Pancreas (tissue), 10 donors: ENCODE results near the gene TXN2. TPM values are rescaled to one million over a fixed set of nuclear protein-coding genes. Genes with fewer than 3 reads are reported as not detected.

ENCODE experiments used
- ATAC-seq, 4 donors: fragments of 200-7000 bp; cut with Tn5 transposase; one replicate each; pipeline versions ENCODE4 v1.8.0 to v1.9.1; 2020; ENCODE audit warnings: mild to moderate bottlenecking in 4 of 4, moderate library complexity in 4 of 4
- DNase-seq, 6 donors: peaks; one replicate each; pipeline ENCODE4 v3.0.0-alpha.2; 2020
- FAIRE-seq: peaks from 2 replicates; lab custom pipeline; 2012; peaks lifted over from hg19 to GRCh38; lab: Jason Lieb, UNC
- H3K27ac ChIP-seq, 4 donors: fragments of 200-600 bp; sonication (generic); 1 replicate in 3 of 4; 2 replicates in 1 of 4; pipeline versions ENCODE4 v1.5.0 to v1.8.0; 2020
- H3K27me3 ChIP-seq, 4 donors: fragments of 200-600 bp; one replicate each; pipeline ENCODE4 v1.8.0; 2021
- H3K36me3 ChIP-seq, 3 donors: fragments of 200-600 bp; sonication (generic) in 1 of 3; one replicate each; pipeline versions ENCODE4 v1.5.0 to v1.8.0; 2020 to 2021
- H3K4me1 ChIP-seq, 3 donors: fragments of 200-600 bp; one replicate each; pipeline ENCODE4 v1.8.0; 2021
- H3K4me3 ChIP-seq, 4 donors: fragments of 200-600 bp; sonication (generic) in 2 of 4; one replicate each; pipeline versions ENCODE4 v1.5.0 to v1.8.0; 2020 to 2021
- H3K9me3 ChIP-seq, 4 donors: fragments of 200-600 bp; one replicate each; pipeline ENCODE4 v1.8.0; 2021
- WGBS, 2 donors: extraction: QIAGEN DNeasy Blood & Tissue Kit; methylation state at CpG; one replicate each; pipeline ENCODE4 v1.1.7; 2013; 5-methylcytosine and 5-hydroxymethylcytosine counted together
- intact Hi-C, 3 donors: fragments of 100-400 bp; cut with DNase I; formaldehyde crosslinking; loops; one replicate each; pipeline versions ENCODE4 v1.11.1 to v1.14.2; 2022
- polyA plus RNA-seq, 2 donors: library from polyadenylated mRNA; stranded (reverse); fragments of 200-250 nt; gene quantifications; one replicate each; pipeline ENCODE4 v1.2.3, GENCODE V29; 2013
- total RNA-seq, 6 donors: library from RNA; stranded (reverse); fragmentation: NEBNext Ultra II Directional in 4 of 6; extraction: Animal tissue kit (Norgen Biotek cat#: 25700) in 4 of 6; gene quantifications; one replicate each; pipeline versions ENCODE4 v1.2.1 to v1.2.4, GENCODE V29; 2021 to 2023
- TF ChIP-seq, protein P1 (sequence below), 4 donors: fragments of 200-600 bp; sonication (generic) in 3 of 4; IDR thresholded peaks; one replicate each; pipeline versions ENCODE4 v1.5.0 to v1.8.0; 2021; ENCODE audit warnings: antibody characterized with exemption in 4 of 4
- donor health status: healthy with polysubstance abuse.
- donor health status: DM: no; HTN: no; CAD: no; lungs with moderate emphysema.
- donor health status: DM: no; HTN: no; CAD: no.
- donor health status: control.
- donor health status: control.
- donor health status: Bipolar disorder and iron deficiency.
- donor health status: DM: yes; HTN: yes; CAD: no.
- donor health status: DM: no; HTN: no; CAD: no.
- donor health status: DM: no; HTN: no; CAD: no.
- donor health status: DM: yes; HTN: yes; CAD: no.

TXN2 gene
- total and polyA plus RNA-seq, 8 donors: 20.4 to 49.5 (median 32.2) TPM

DNA sequence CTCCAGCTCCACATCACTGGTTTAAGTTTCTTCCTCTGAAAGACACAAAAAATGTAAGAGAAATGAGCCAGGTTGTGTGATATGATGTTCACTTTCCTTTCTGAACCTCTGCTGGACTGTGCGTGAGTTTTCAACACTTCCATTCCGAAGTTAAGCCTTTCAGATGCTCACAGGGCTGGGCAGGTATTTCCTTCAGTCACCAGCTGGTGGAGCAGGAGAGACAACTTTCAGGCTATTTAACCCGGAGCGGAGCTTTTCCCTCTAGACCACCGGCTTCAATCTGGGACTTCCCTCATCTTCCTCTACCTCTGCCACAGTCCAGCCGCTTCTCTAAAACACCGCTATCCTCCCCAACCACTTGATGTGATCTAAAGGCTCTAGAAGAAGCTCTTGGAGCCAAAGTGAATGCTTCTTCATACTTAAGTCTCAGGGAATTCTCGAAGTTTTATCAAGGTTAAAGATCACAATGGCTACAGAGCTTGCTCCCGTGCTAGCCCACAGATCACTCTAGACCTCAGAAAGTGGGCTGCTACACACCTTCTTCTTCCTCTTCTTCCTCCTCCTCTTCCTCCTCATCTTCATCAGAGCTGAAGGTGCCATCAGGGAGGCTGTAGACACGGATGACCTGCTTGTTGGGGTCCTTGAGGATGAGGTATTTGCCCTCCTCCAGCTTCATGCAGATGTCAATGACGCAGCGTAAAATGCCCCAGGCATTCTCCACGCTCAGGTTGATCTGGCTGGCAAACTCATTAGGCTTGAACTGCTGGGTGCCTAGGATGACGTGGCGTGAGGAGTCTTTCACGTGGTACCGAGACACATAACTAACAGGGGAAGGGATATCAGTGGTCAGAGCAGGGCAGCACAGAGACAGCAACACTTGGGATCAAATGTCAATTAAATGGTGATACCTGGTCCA, 29.8 kb upstream of the TXN2 start:
- peaks cover 0 to 7% (median 5%) of the 10 kb centered on the region in 3 donors for H3K4me1 ChIP-seq
- DNase-seq (no peak), FAIRE-seq (no peak), ATAC-seq (peak in 2 of 4 donors; percentile 10 to 39)
- 69 to 73% methylated on average over 17 of the region's 17 CpGs for WGBS, 2 donors
- TF ChIP-seq, protein P1, sequence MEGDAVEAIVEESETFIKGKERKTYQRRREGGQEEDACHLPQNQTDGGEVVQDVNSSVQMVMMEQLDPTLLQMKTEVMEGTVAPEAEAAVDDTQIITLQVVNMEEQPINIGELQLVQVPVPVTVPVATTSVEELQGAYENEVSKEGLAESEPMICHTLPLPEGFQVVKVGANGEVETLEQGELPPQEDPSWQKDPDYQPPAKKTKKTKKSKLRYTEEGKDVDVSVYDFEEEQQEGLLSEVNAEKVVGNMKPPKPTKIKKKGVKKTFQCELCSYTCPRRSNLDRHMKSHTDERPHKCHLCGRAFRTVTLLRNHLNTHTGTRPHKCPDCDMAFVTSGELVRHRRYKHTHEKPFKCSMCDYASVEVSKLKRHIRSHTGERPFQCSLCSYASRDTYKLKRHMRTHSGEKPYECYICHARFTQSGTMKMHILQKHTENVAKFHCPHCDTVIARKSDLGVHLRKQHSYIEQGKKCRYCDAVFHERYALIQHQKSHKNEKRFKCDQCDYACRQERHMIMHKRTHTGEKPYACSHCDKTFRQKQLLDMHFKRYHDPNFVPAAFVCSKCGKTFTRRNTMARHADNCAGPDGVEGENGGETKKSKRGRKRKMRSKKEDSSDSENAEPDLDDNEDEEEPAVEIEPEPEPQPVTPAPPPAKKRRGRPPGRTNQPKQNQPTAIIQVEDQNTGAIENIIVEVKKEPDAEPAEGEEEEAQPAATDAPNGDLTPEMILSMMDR (IDR thresholded peaks at IDR 0.05): peak in 1 of 4 donors; percentile 22
- H3K27ac ChIP-seq: no peak overlapping the region
- peaks cover 8 to 60% (median 52%) of the 10 kb centered on the region in 3 donors for H3K36me3 ChIP-seq
- H3K4me3 ChIP-seq: no peak overlapping the region
- no peaks in the 10 kb centered on the region for H3K9me3 ChIP-seq
- intact Hi-C loops: no loop called here
- no peaks in the 10 kb centered on the region for H3K27me3 ChIP-seq

DNA sequence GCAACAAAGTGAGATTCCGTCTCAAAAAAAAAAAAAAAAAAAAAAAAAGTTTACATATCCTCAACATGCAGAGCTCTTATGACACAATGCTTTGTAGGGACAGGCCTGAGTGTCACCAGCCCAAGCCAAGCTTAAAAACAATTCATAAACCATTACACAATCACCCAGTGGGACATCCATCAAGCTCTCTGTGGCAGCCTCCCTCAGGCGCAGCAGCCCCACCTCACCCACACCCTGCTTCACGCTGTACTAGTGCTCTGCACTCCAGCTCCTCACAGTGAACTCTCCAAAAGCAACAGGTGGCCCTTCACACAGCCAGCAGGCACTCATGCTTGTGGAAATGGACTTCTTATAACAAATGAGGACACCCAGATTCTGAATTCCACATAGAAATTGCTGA, 28.9 kb upstream of the TXN2 start:
- no peak for DNase-seq

DNA sequence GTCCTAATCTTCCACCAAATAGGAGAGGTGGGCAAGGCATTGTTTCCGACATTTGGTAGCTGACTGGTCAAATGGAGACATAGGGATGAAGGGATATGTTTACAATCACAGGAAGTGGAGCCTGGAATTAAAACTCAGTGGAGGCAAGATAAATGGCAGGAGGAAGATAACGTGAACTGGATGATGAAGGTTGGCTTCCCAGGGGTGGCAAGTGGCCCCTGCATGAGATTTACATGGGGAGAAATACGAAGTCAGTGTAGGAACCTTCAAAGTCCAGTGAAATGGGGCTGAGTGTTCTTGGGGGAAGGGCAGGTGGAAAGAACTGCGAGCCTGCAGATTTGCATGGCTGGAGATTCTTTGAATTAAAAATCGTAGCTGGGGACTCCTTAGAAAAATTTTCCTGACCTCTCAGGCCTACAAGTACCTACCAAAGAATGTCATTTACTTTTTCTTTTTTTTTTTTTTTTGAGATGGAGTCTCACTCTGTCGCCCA, 26.1 kb upstream of the TXN2 start:
- peaks cover 0 to 25% (median 16%) of the 10 kb centered on the region in 3 donors for H3K36me3 ChIP-seq
- ATAC-seq (no peak), FAIRE-seq (no peak), DNase-seq (no peak)
- TF ChIP-seq, protein P1 (IDR thresholded peaks at IDR 0.05): no peak
- peaks cover 0 to 7% (median 5%) of the 10 kb centered on the region in 3 donors for H3K4me1 ChIP-seq
- H3K27me3 ChIP-seq: no peaks in the 10 kb centered on the region
- H3K4me3 ChIP-seq: peak overlapping the region in 3 of 4 donors; percentile 48 to 66 (median 56)
- intact Hi-C loops: no loop called here
- peak overlapping the region; percentile 32 to 73 (median 67) for H3K27ac ChIP-seq
- no peaks in the 10 kb centered on the region for H3K9me3 ChIP-seq
- WGBS, 2 donors: 86 to 88% methylated on average over 6 of the region's 6 CpGs

More for the DNA sequence above, 28.9 kb upstream of the TXN2 start:
- H3K4me1 ChIP-seq: peaks cover 0 to 7% (median 5%) of the 10 kb centered on the region in 3 donors
- no peaks in the 10 kb centered on the region for H3K9me3 ChIP-seq
- TF ChIP-seq, protein P1 (IDR thresholded peaks at IDR 0.05): no peak
- ATAC-seq (no peak), FAIRE-seq (no peak)
- H3K27me3 ChIP-seq: no peaks in the 10 kb centered on the region
- H3K27ac ChIP-seq: no peak overlapping the region
- peaks cover 7 to 52% (median 44%) of the 10 kb centered on the region in 3 donors for H3K36me3 ChIP-seq
- H3K4me3 ChIP-seq: no peak overlapping the region
- intact Hi-C loops: no loop called here
- 83 to 95% methylated on average over 2 to 3 of the region's 3 CpGs for WGBS, 2 donors

DNA sequence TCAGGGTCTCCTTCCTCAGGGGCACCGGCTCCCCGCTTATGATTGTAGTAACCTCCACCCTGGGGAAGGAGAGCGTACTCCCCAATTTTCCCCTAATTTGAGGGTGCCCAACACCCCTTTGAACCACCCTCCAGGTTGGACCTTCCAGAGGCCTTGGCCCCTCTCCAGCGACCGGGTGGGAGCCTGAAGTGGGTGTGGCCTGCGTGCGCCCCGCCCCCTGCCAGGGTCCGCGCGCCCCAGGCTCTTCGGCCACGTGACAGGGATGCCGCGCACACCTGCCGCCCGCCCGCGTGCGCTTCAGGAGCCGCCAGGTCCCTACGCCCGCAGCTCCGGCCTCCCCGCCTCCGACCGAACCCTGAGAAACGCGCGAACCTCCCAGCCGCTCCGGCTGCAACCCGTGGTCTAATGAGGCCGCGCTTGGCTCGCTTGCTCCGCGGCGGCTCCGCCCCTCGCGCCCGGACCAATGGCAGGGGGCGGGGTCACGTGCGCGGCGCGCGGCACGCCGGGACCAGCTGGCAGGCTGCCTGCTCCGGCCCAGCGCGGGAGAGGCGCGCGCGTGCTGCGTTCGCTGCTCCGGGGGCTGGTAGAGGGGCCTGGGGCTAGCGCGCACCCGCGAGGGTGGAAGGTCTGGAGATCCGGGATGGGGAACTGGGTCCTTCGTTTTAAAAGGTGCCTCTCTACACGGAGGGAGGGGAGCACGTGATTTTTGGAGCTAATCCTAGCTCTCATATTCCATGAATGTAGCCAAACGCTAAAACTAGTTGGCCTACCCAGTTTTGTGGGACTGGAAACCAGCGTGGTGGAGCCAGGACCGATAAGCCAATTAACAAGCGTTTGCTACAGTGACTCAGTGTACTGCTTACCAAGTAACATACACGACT, 25.4 kb upstream of the TXN2 start, which contains the start of gene FOXRED2:
TSS of gene FOXRED2 (minus strand) at position 404 of the 881 bp plus-strand sequence. CDS start 618 bp downstream, outside the sequence.
- no peaks in the 10 kb centered on the region for H3K27me3 ChIP-seq
- FAIRE-seq: no peak
- peak within 1 kb of the TSS; percentile 32 to 73 (median 67) for H3K27ac ChIP-seq
- peak; percentile 83 to 96 (median 92) for DNase-seq
- intact Hi-C loops: no loop called here
- TF ChIP-seq, protein P1 (IDR thresholded peaks at IDR 0.05): no peak
- 5 to 6% methylated on average over 74 to 75 of the region's 75 CpGs for WGBS, 2 donors
- no peaks in the 10 kb centered on the region for H3K9me3 ChIP-seq
- peaks cover 0 to 18% (median 9%) of the 10 kb centered on the region in 3 donors for H3K36me3 ChIP-seq
- ATAC-seq: peak; percentile 91 to 95 (median 94)
- H3K4me3 ChIP-seq: peak within 1 kb of the TSS; percentile 48 to 66 (median 60)
- H3K4me1 ChIP-seq: peaks cover 0 to 7% (median 5%) of the 10 kb centered on the region in 3 donors
